Measurements from ENCODE around the gene HELZ. TPM values are rescaled to one million over a fixed set of nuclear protein-coding genes. Genes with fewer than 3 reads are reported as not detected.

HELZ gene
- total RNA-seq, 1 experiment from 2014 or later, result 40.5 TPM

DNA sequence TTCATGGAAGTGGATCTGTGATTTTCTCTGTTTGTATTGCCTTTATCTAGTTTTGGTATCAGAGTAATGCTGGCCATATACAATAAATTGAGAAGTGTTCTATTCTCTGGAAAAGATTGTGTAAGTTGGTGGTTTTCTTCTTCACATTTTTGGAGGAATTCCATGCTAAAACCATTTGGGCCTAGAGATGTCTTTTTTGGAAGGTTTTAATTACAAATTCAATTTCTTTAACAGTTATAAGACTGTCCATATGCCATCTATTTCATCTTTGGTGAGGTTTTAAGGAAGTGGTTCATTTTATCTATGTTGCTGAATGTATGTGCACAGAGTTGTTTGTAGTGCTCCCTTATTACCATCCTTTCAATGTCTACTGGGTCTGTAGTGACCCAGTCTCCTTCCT is 154.7 kb downstream of the HELZ start:
- no peaks in the 10 kb centered on the region for H3K9me2 ChIP-seq (ENCODE audit: insufficient read depth)
- POLR2A ChIA-PET, result no interaction called here
- RAD21 ChIA-PET (ENCODE audit: low non-redundant PET in 1 of 2, low total read pairs in 2 of 2, uncharacterized antibody in 2 of 2, unreplicated experiment in 2 of 2), result no interaction called here
- TF ChIP-seq, protein P1, sequence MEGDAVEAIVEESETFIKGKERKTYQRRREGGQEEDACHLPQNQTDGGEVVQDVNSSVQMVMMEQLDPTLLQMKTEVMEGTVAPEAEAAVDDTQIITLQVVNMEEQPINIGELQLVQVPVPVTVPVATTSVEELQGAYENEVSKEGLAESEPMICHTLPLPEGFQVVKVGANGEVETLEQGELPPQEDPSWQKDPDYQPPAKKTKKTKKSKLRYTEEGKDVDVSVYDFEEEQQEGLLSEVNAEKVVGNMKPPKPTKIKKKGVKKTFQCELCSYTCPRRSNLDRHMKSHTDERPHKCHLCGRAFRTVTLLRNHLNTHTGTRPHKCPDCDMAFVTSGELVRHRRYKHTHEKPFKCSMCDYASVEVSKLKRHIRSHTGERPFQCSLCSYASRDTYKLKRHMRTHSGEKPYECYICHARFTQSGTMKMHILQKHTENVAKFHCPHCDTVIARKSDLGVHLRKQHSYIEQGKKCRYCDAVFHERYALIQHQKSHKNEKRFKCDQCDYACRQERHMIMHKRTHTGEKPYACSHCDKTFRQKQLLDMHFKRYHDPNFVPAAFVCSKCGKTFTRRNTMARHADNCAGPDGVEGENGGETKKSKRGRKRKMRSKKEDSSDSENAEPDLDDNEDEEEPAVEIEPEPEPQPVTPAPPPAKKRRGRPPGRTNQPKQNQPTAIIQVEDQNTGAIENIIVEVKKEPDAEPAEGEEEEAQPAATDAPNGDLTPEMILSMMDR (IDR thresholded peaks at IDR 0.05 in 2 of 3, conservative IDR thresholded peaks at IDR 0.05 in 1 of 3; ENCODE audit: borderline replicate concordance in 1 of 3, insufficient read depth in 1 of 3, low read depth in 2 of 3, low read length in 2 of 3), result no peak
- TF ChIP-seq ELF1 (IDR thresholded peaks at IDR 0.05; ENCODE audit: borderline replicate concordance, low read depth) (no peak), SIN3A (IDR thresholded peaks at IDR 0.05; ENCODE audit: low read depth) (no peak), EZH2 (IDR thresholded peaks at IDR 0.05) (no peak)
- BruUV-seq (replicated peaks), result no TSS peak
- peaks cover 0 to 1% of the 10 kb centered on the region in 2 experiments; a peak in 1 of 4 replicates for H3K4me1 ChIP-seq (ENCODE audit: control insufficient read depth in 1 of 2, insufficient read depth in 2 of 2, low read length in 2 of 2)
- no peaks in the 10 kb centered on the region for H3K79me2 ChIP-seq (ENCODE audit: insufficient read depth, low read length)
- no peaks in the 10 kb centered on the region for H3K27me3 ChIP-seq (ENCODE audit: insufficient read depth, low read length)
- no peak overlapping the region for H3K4me2 ChIP-seq (ENCODE audit: low read length)
- H3K36me3 ChIP-seq (ENCODE audit: control insufficient read depth in 1 of 2, insufficient read depth in 2 of 2, low read length in 2 of 2), result no peaks in the 10 kb centered on the region
- no peak for ATAC-seq
- H3K9ac ChIP-seq (ENCODE audit: low read length), result no peak overlapping the region
- CTCF ChIA-PET, result interaction anchor here (1.4 kb wide), 1 partner anchor 8 kb away, joined by 4 read pairs; no protein-coding TSS in a partner anchor
- no peaks in the 10 kb centered on the region for H4K20me1 ChIP-seq (ENCODE audit: insufficient read depth)
- no peak overlapping the region for H3K27ac ChIP-seq (ENCODE audit: low read depth, low read length)
- DNase-seq (ENCODE audit: low read depth, low spot score), result no peak
- no peaks in the 10 kb centered on the region for H3K9me3 ChIP-seq (ENCODE audit: control insufficient read depth in 1 of 2, insufficient read depth in 1 of 2, low read depth in 1 of 2, low read length in 2 of 2)
- H3K4me3 ChIP-seq (replicated peaks in 1 of 2; ENCODE audit: low read depth in 1 of 2, low read length in 2 of 2), result no peak overlapping the region
- intact Hi-C loops (cut with micrococcal nuclease), result no loop called here
- H2AFZ ChIP-seq (ENCODE audit: low read depth, low read length, poor library complexity, severe bottlenecking), result no peak overlapping the region

DNA sequence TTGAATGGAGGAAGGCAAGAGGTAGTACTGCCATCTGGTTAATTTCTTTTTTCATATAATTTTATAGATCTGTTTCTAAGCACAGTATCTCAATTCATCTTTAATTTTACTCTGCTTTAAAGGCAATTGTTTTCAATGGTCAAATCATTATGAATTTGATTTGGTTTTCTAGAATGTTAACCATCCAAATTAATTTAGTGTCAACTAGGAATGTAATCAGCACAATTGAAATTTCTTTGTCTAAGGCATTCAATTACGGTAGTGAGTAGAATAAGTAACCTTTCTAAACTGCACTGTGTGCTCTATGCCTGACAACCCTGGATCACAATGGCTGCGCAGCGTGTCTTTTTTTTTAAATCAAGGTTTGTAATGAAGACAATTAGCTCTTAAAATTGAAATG is 156.4 kb downstream of the HELZ start:
- H3K4me1 ChIP-seq (ENCODE audit: control insufficient read depth in 1 of 2, insufficient read depth in 2 of 2, low read length in 2 of 2), result no peaks in the 10 kb centered on the region
- CTCF ChIA-PET, result no interaction called here
- no peak overlapping the region for H2AFZ ChIP-seq (ENCODE audit: low read depth, low read length, poor library complexity, severe bottlenecking)
- no peak overlapping the region for H3K27ac ChIP-seq (ENCODE audit: low read depth, low read length)
- intact Hi-C loops (cut with micrococcal nuclease), result no loop called here
- no peaks in the 10 kb centered on the region for H3K9me3 ChIP-seq (ENCODE audit: control insufficient read depth in 1 of 2, insufficient read depth in 1 of 2, low read depth in 1 of 2, low read length in 2 of 2)
- no peaks in the 10 kb centered on the region for H3K9me2 ChIP-seq (ENCODE audit: insufficient read depth)
- H3K36me3 ChIP-seq (ENCODE audit: control insufficient read depth in 1 of 2, insufficient read depth in 2 of 2, low read length in 2 of 2), result no peaks in the 10 kb centered on the region
- no peak for TF ChIP-seq ZFX (IDR thresholded peaks at IDR 0.05)
- no peak for TF ChIP-seq SP1 (IDR thresholded peaks at IDR 0.05; ENCODE audit: low read depth)
- no peak for TF ChIP-seq CEBPB (IDR thresholded peaks at IDR 0.05; ENCODE audit: low read depth)
- no peaks in the 10 kb centered on the region for H3K27me3 ChIP-seq (ENCODE audit: insufficient read depth, low read length)
- RAD21 ChIA-PET (ENCODE audit: low non-redundant PET in 1 of 2, low total read pairs in 2 of 2, uncharacterized antibody in 2 of 2, unreplicated experiment in 2 of 2), result no interaction called here
- no peak overlapping the region for H3K4me2 ChIP-seq (ENCODE audit: low read length)
- ATAC-seq (no peak), DNase-seq (ENCODE audit: low read depth, low spot score) (no peak)
- no TSS peak for BruUV-seq (replicated peaks)
- POLR2A ChIA-PET, result no interaction called here
- H4K20me1 ChIP-seq (ENCODE audit: insufficient read depth), result no peaks in the 10 kb centered on the region
- H3K9ac ChIP-seq (ENCODE audit: low read length), result no peak overlapping the region
- H3K79me2 ChIP-seq (ENCODE audit: insufficient read depth, low read length), result no peaks in the 10 kb centered on the region
- H3K4me3 ChIP-seq (replicated peaks in 1 of 2; ENCODE audit: low read depth in 1 of 2, low read length in 2 of 2), result no peak overlapping the region
